HCT116 (cell line): ENCODE data around the gene GRB7. TPM values are rescaled to one million over a fixed set of nuclear protein-coding genes. Genes with fewer than 3 reads are reported as not detected.

Experiments used
- ATAC-seq: fragments of 200-7000 bp; cut with Tn5 transposase; 2 replicates; pipeline ENCODE4 v1.9.1; 2020; ENCODE audit warnings: mild to moderate bottlenecking, moderate library complexity
- BruUV-seq: library from RNA; stranded (reverse); fragments of 400-500 nt; replicated peaks from 2 replicates; lab custom pipeline; 2021; lab: Mats Ljungman, UMichigan
- CTCF ChIA-PET: fragments of 300-600 bp; sonication (Branson Sonifier 250); formaldehyde crosslinking; loops from one replicate; lab custom pipeline; 2021; ENCODE audit warnings: antibody characterized with exemption; lab: Charles Lee
- POLR2A ChIA-PET: fragments of 300-600, 350-600 bp; sonication (Branson Sonifier 250); formaldehyde crosslinking; loops from one replicate; lab custom pipeline; 2021; ENCODE audit warnings: antibody characterized with exemption; lab: Charles Lee
- RAD21 ChIA-PET, 2 experiments: fragments of 300-600 bp; sonication (Branson Sonifier 250); formaldehyde crosslinking; loops; one replicate each; lab custom pipeline; 2023; ENCODE audit warnings: low total read pairs in 2 of 2; ENCODE audit not compliant: uncharacterized antibody in 2 of 2, unreplicated experiment in 2 of 2, low non-redundant PET in 1 of 2; lab: Charles Lee
- DNase-seq: peaks from one replicate; pipeline ENCODE4 v3.0.0-alpha.2; 2010; ENCODE audit warnings: low read depth, low spot score
- H2AFZ ChIP-seq: fragments of 200-600 bp; shearing (Covaris generic), sonication (generic); 2 replicates; pipeline ENCODE4 v1.6.1; 2017; ENCODE audit warnings: low read depth, mixed run types, mixed read lengths, antibody characterized with exemption, low read length; ENCODE audit not compliant: poor library complexity, severe bottlenecking
- H3K27ac ChIP-seq: 2 replicates; pipeline ENCODE4 v1.5.1; 2012; ENCODE audit warnings: low read depth, low read length
- H3K27me3 ChIP-seq: fragments of 200-600 bp; sonication (generic); 2 replicates; pipeline ENCODE4 v1.6.1; 2016; ENCODE audit warnings: mixed run types, low read length, mixed read lengths; ENCODE audit not compliant: insufficient read depth
- H3K36me3 ChIP-seq, 2 experiments: fragments of 200-500 bp in 1 of 2; fragments of 200-600 bp in 1 of 2; sonication (Bioruptor generic) in 1 of 2; sonication (generic) in 1 of 2; 2 replicates each; pipeline versions ENCODE4 v1.5.1 to v1.6.1; 2014 to 2016; ENCODE audit warnings: low read length in 2 of 2, inconsistent platforms in 1 of 2, mixed read lengths in 1 of 2, mixed run types in 1 of 2; ENCODE audit not compliant: insufficient read depth in 2 of 2, control insufficient read depth in 1 of 2
- H3K4me1 ChIP-seq, 2 experiments: fragments of 200-600 bp in 1 of 2; sonication (generic) in 1 of 2; 2 replicates each; pipeline versions ENCODE4 v1.5.1 to v1.6.1; 2012 to 2017; ENCODE audit warnings: low read length in 2 of 2, inconsistent platforms in 1 of 2, mild to moderate bottlenecking in 1 of 2, mixed read lengths in 1 of 2, mixed run types in 1 of 2, moderate library complexity in 1 of 2; ENCODE audit not compliant: insufficient read depth in 2 of 2, control insufficient read depth in 1 of 2
- H3K4me2 ChIP-seq: fragments of 200-600 bp; sonication (generic); 2 replicates; pipeline ENCODE4 v1.6.1; 2017; ENCODE audit warnings: mixed run types, low read length, mixed read lengths
- H3K4me3 ChIP-seq, 2 experiments: fragments of 200-600 bp in 1 of 2; sonication (generic) in 1 of 2; replicated peaks in 1 of 2; 2 replicates each; pipeline ENCODE4 v1.5.1; 2011 to 2016; ENCODE audit warnings: low read length in 2 of 2, control low read depth in 1 of 2, low read depth in 1 of 2, mild to moderate bottlenecking in 1 of 2, mixed read lengths in 1 of 2, mixed run types in 1 of 2
- H3K79me2 ChIP-seq: fragments of 200-600 bp; sonication (generic); 2 replicates; pipeline ENCODE4 v1.6.1; 2017; ENCODE audit warnings: mild to moderate bottlenecking, mixed run types, low read length, moderate library complexity, mixed read lengths; ENCODE audit not compliant: insufficient read depth
- H3K9ac ChIP-seq: fragments of 200-600 bp; sonication (generic); 2 replicates; pipeline ENCODE4 v1.6.1; 2016; ENCODE audit warnings: low read length, mixed read lengths
- H3K9me2 ChIP-seq: fragments of 200-600 bp; sonication (generic), shearing (Covaris generic); 2 replicates; pipeline ENCODE4 v1.6.1; 2017; ENCODE audit warnings: mixed run types, mild to moderate bottlenecking, moderate library complexity; ENCODE audit not compliant: insufficient read depth
- H3K9me3 ChIP-seq, 2 experiments: fragments of 200-500 bp in 1 of 2; fragments of 200-600 bp in 1 of 2; sonication (Bioruptor generic) in 1 of 2; sonication (generic) in 1 of 2; 2 replicates each; pipeline ENCODE4 v1.6.1; 2014 to 2017; ENCODE audit warnings: low read length in 2 of 2, mixed read lengths in 2 of 2, inconsistent platforms in 1 of 2, low read depth in 1 of 2, mild to moderate bottlenecking in 1 of 2, mixed run types in 1 of 2, moderate library complexity in 1 of 2; ENCODE audit not compliant: control insufficient read depth in 1 of 2, insufficient read depth in 1 of 2
- H4K20me1 ChIP-seq: fragments of 200-600 bp; sonication (generic), shearing (Covaris generic); 2 replicates; pipeline ENCODE4 v1.6.1; 2017; ENCODE audit warnings: mixed run types, mild to moderate bottlenecking, moderate library complexity; ENCODE audit not compliant: insufficient read depth
- CEBPB ChIP-seq: IDR thresholded peaks from 2 replicates; pipeline ENCODE4 v1.6.1; 2012; ENCODE audit warnings: low read depth
- ELF1 ChIP-seq: IDR thresholded peaks from 2 replicates; pipeline ENCODE4 v1.6.1; 2012; ENCODE audit warnings: low read depth, borderline replicate concordance
- EZH2 ChIP-seq: fragments of 200-600 bp; sonication (generic); IDR thresholded peaks from 2 replicates; pipeline ENCODE4 v1.6.1; 2017; ENCODE audit warnings: antibody characterized with exemption, mixed run types
- JUND ChIP-seq: IDR thresholded peaks from 2 replicates; pipeline ENCODE4 v1.6.1; 2012
- POLR2AphosphoS5 ChIP-seq: IDR thresholded peaks from 2 replicates; pipeline ENCODE4 v1.6.1; 2011; ENCODE audit warnings: mild to moderate bottlenecking, low read depth, low read length, moderate library complexity
- SIN3A ChIP-seq: IDR thresholded peaks from 2 replicates; pipeline ENCODE4 v1.6.1; 2012; ENCODE audit warnings: low read depth
- SP1 ChIP-seq: IDR thresholded peaks from 2 replicates; pipeline ENCODE4 v1.6.1; 2012; ENCODE audit warnings: low read depth
- SRF ChIP-seq: IDR thresholded peaks from 2 replicates; pipeline ENCODE4 v1.6.1; 2012; ENCODE audit warnings: low read depth
- YY1 ChIP-seq: IDR thresholded peaks from 2 replicates; pipeline ENCODE4 v1.6.1; 2011; ENCODE audit warnings: low read length, low read depth, moderate library complexity, mild to moderate bottlenecking; ENCODE audit not compliant: insufficient replicate concordance; ENCODE audit errors: extremely low read depth
- ZFX ChIP-seq: fragments of 450-650 bp; IDR thresholded peaks from 2 replicates; pipeline ENCODE4 v1.6.1; 2017
- ZNF274 ChIP-seq: fragments of 200-500 bp; sonication (Bioruptor generic); IDR thresholded peaks from 2 replicates; pipeline ENCODE4 v1.6.1; 2014; ENCODE audit warnings: mild to moderate bottlenecking, low read depth, low read length, inconsistent platforms
- intact Hi-C: fragments of 100-400 bp; cut with micrococcal nuclease; formaldehyde crosslinking; loops from 2 replicates; pipeline ENCODE4 v1.10.0; 2022
- total RNA-seq: library from RNA; stranded (reverse); gene quantifications from one replicate; pipeline ENCODE4 v1.2.1, GENCODE V29; 2021; ENCODE audit not compliant: unreplicated experiment
- TF ChIP-seq, protein P1 (sequence below): IDR thresholded peaks from 2 replicates; pipeline ENCODE4 v1.6.1; 2012; ENCODE audit warnings: low read depth
- TF ChIP-seq, protein P2 (sequence below): IDR thresholded peaks from 2 replicates; pipeline ENCODE4 v1.6.1; 2012
- TF ChIP-seq, protein P3 (sequence below): IDR thresholded peaks from 2 replicates; pipeline ENCODE4 v1.6.1; 2011; ENCODE audit warnings: mild to moderate bottlenecking, low read length, moderate library complexity; ENCODE audit not compliant: insufficient replicate concordance; ENCODE audit errors: extremely low read depth

GRB7 gene
- total RNA-seq, 1 experiment from 2014 or later: 51.9 TPM

- ATAC-seq: no peak
- Histone ChIP-seq H2AFZ (no peak overlapping the region), H3K27ac (no peak overlapping the region), H3K9me3 (no peaks in the 10 kb centered on the region), H3K4me3 (no peak overlapping the region), H3K27me3 (no peaks in the 10 kb centered on the region), H4K20me1 (no peaks in the 10 kb centered on the region), H3K9me2 (no peaks in the 10 kb centered on the region), H3K4me1 (peaks cover 7 to 11% of the 10 kb centered on the region in 2 experiments; a peak in 3 of 4 replicates), H3K36me3 (no peaks in the 10 kb centered on the region), H3K4me2 (no peak overlapping the region), H3K9ac (no peak overlapping the region), H3K79me2 (no peaks in the 10 kb centered on the region)
- ChIA-PET RAD21 (interaction anchor here in 1 of 2 experiments (0.5 kb wide), 1 partner anchor 251 kb away, joined by 3 read pairs; no protein-coding TSS in a partner anchor), CTCF (no interaction called here), POLR2A (no interaction called here)
- TF ChIP-seq, protein P1, sequence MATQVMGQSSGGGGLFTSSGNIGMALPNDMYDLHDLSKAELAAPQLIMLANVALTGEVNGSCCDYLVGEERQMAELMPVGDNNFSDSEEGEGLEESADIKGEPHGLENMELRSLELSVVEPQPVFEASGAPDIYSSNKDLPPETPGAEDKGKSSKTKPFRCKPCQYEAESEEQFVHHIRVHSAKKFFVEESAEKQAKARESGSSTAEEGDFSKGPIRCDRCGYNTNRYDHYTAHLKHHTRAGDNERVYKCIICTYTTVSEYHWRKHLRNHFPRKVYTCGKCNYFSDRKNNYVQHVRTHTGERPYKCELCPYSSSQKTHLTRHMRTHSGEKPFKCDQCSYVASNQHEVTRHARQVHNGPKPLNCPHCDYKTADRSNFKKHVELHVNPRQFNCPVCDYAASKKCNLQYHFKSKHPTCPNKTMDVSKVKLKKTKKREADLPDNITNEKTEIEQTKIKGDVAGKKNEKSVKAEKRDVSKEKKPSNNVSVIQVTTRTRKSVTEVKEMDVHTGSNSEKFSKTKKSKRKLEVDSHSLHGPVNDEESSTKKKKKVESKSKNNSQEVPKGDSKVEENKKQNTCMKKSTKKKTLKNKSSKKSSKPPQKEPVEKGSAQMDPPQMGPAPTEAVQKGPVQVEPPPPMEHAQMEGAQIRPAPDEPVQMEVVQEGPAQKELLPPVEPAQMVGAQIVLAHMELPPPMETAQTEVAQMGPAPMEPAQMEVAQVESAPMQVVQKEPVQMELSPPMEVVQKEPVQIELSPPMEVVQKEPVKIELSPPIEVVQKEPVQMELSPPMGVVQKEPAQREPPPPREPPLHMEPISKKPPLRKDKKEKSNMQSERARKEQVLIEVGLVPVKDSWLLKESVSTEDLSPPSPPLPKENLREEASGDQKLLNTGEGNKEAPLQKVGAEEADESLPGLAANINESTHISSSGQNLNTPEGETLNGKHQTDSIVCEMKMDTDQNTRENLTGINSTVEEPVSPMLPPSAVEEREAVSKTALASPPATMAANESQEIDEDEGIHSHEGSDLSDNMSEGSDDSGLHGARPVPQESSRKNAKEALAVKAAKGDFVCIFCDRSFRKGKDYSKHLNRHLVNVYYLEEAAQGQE: no peak
- TF ChIP-seq ZNF274: no peak
- TF ChIP-seq ELF1: no peak
- TF ChIP-seq EZH2: no peak
- no peak for TF ChIP-seq SIN3A
- no peak for TF ChIP-seq SRF
- TF ChIP-seq, protein P2, sequence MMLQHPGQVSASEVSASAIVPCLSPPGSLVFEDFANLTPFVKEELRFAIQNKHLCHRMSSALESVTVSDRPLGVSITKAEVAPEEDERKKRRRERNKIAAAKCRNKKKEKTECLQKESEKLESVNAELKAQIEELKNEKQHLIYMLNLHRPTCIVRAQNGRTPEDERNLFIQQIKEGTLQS: no peak
- TF ChIP-seq CEBPB: no peak
- TF ChIP-seq JUND: no peak
- no peak for TF ChIP-seq POLR2AphosphoS5
- no peak for TF ChIP-seq ZFX
- TF ChIP-seq, protein P3, sequence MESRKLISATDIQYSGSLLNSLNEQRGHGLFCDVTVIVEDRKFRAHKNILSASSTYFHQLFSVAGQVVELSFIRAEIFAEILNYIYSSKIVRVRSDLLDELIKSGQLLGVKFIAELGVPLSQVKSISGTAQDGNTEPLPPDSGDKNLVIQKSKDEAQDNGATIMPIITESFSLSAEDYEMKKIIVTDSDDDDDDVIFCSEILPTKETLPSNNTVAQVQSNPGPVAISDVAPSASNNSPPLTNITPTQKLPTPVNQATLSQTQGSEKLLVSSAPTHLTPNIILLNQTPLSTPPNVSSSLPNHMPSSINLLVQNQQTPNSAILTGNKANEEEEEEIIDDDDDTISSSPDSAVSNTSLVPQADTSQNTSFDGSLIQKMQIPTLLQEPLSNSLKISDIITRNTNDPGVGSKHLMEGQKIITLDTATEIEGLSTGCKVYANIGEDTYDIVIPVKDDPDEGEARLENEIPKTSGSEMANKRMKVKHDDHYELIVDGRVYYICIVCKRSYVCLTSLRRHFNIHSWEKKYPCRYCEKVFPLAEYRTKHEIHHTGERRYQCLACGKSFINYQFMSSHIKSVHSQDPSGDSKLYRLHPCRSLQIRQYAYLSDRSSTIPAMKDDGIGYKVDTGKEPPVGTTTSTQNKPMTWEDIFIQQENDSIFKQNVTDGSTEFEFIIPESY: no peak
- TF ChIP-seq SP1: no peak
- TF ChIP-seq YY1: no peak
- no TSS peak for BruUV-seq
- intact Hi-C loops: no loop called here
- no peak for DNase-seq
Observed at GRCh38 chr17:39694593-39694992, 43.1 kb upstream of the GRB7 start.
